H9 (cell line): Measurements from ENCODE around the gene MCRIP1. TPM values are rescaled to one million over a fixed set of nuclear protein-coding genes. Genes with fewer than 3 reads are reported as not detected.

Experiments used
- DNase-seq: peaks from one replicate; pipeline ENCODE4 v3.0.0-alpha.2; 2017
- H2AFZ ChIP-seq: one replicate; pipeline ENCODE4 v1.6.1; 2013; ENCODE audit warnings: mild to moderate bottlenecking, low read length, control low read depth, moderate library complexity
- H2AK5ac ChIP-seq: 2 replicates; pipeline ENCODE4 v1.6.1; 2013; ENCODE audit warnings: low read length, control low read depth, mixed read lengths; ENCODE audit not compliant: insufficient read length
- H2BK120ac ChIP-seq: one replicate; pipeline ENCODE4 v1.6.1; 2013; ENCODE audit warnings: low read depth, mild to moderate bottlenecking, low read length, control low read depth, inconsistent platforms; ENCODE audit not compliant: poor library complexity, severe bottlenecking
- H2BK12ac ChIP-seq: 2 replicates; pipeline ENCODE4 v1.6.1; 2013; ENCODE audit warnings: low read length, control low read depth, mixed read lengths, low read depth; ENCODE audit not compliant: insufficient read length
- H2BK15ac ChIP-seq: 2 replicates; pipeline ENCODE4 v1.6.1; 2013; ENCODE audit warnings: low read depth, low read length, control low read depth
- H2BK20ac ChIP-seq: one replicate; pipeline ENCODE4 v1.6.1; 2013; ENCODE audit warnings: low read depth, mild to moderate bottlenecking, low read length, control low read depth, inconsistent platforms; ENCODE audit not compliant: poor library complexity, severe bottlenecking
- H2BK5ac ChIP-seq: 2 replicates; pipeline ENCODE4 v1.6.1; 2013; ENCODE audit warnings: low read length, control low read depth, mixed read lengths; ENCODE audit not compliant: insufficient read length
- H3K14ac ChIP-seq: 2 replicates; pipeline ENCODE4 v1.6.1; 2013; ENCODE audit warnings: low read length, control low read depth; ENCODE audit not compliant: insufficient read depth
- H3K18ac ChIP-seq: 2 replicates; pipeline ENCODE4 v1.6.1; 2013; ENCODE audit warnings: low read depth, mild to moderate bottlenecking, mixed read lengths, low read length, control low read depth; ENCODE audit not compliant: insufficient read length
- H3K23ac ChIP-seq: 2 replicates; pipeline ENCODE4 v1.6.1; 2013; ENCODE audit warnings: low read length, control low read depth, mixed read lengths, low read depth; ENCODE audit not compliant: insufficient read length
- H3K23me2 ChIP-seq: 2 replicates; pipeline ENCODE4 v1.6.1; 2013; ENCODE audit warnings: low read depth, mild to moderate bottlenecking, mixed read lengths, low read length, control low read depth; ENCODE audit not compliant: insufficient read length, poor library complexity, severe bottlenecking
- H3K27ac ChIP-seq: 2 replicates; pipeline ENCODE4 v1.5.1; 2013; ENCODE audit warnings: low read length, control low read depth, mixed read lengths, low read depth; ENCODE audit not compliant: insufficient read length
- H3K27me3 ChIP-seq: 2 replicates; pipeline ENCODE4 v1.6.1; 2013; ENCODE audit warnings: low read length, control low read depth, inconsistent platforms; ENCODE audit not compliant: insufficient read depth
- H3K4ac ChIP-seq: 2 replicates; pipeline ENCODE4 v1.6.1; 2013; ENCODE audit warnings: low read depth, mild to moderate bottlenecking, control low read depth, inconsistent platforms, low read length, moderate library complexity
- H3K4me1 ChIP-seq: 2 replicates; pipeline ENCODE4 v1.6.1; 2013; ENCODE audit warnings: low read length, control low read depth, inconsistent platforms; ENCODE audit not compliant: insufficient read depth
- H3K4me2 ChIP-seq: 2 replicates; pipeline ENCODE4 v1.6.1; 2013; ENCODE audit warnings: low read length, control low read depth, mixed read lengths; ENCODE audit not compliant: insufficient read length, insufficient read depth
- H3K56ac ChIP-seq: 2 replicates; pipeline ENCODE4 v1.6.1; 2013; ENCODE audit warnings: low read depth, mild to moderate bottlenecking, mixed read lengths, low read length, control low read depth; ENCODE audit not compliant: insufficient read length
- H3K79me1 ChIP-seq: 2 replicates; pipeline ENCODE4 v1.6.1; 2013; ENCODE audit warnings: low read depth, mild to moderate bottlenecking, moderate library complexity, low read length, control low read depth, inconsistent platforms; ENCODE audit not compliant: insufficient read depth, poor library complexity, severe bottlenecking
- H3K79me2 ChIP-seq: 2 replicates; pipeline ENCODE4 v1.6.1; 2013; ENCODE audit warnings: low read length, control low read depth, inconsistent platforms; ENCODE audit not compliant: insufficient read depth
- H3K9ac ChIP-seq: 2 replicates; pipeline ENCODE4 v1.6.1; 2013; ENCODE audit warnings: low read length, control low read depth, mixed read lengths; ENCODE audit not compliant: insufficient read length; ENCODE audit errors: extremely low read depth
- H3K9me3 ChIP-seq: one replicate; pipeline ENCODE4 v1.6.1; 2013; ENCODE audit warnings: low read depth, low read length, inconsistent platforms; ENCODE audit not compliant: control insufficient read depth
- H3T11ph ChIP-seq: one replicate; pipeline ENCODE4 v1.6.1; 2013; ENCODE audit warnings: mild to moderate bottlenecking, low read length, control low read depth, inconsistent platforms
- H4K20me1 ChIP-seq: one replicate; pipeline ENCODE4 v1.6.1; 2013; ENCODE audit not compliant: control insufficient read depth, insufficient read length, insufficient read depth
- H4K5ac ChIP-seq: 2 replicates; pipeline ENCODE4 v1.6.1; 2013; ENCODE audit warnings: low read depth, mild to moderate bottlenecking, mixed read lengths, low read length, control low read depth; ENCODE audit not compliant: insufficient read length
- H4K8ac ChIP-seq: replicated peaks from 2 replicates; pipeline ENCODE4 v1.6.1; 2013; ENCODE audit warnings: low read length, control low read depth, mixed read lengths, low read depth; ENCODE audit not compliant: insufficient read length
- H4K91ac ChIP-seq: 2 replicates; pipeline ENCODE4 v1.6.1; 2013; ENCODE audit warnings: low read depth, mild to moderate bottlenecking, moderate library complexity, mixed read lengths, low read length, control low read depth; ENCODE audit not compliant: insufficient read length
- H3K27ac Mint-ChIP-seq, 3 experiments: 2 replicates in 2 of 3; 3 replicates in 1 of 3; pipeline ENCODE4 v1.8.0; 2020 to 2021; ENCODE audit warnings: mixed read lengths in 3 of 3, mild to moderate bottlenecking in 1 of 3, moderate library complexity in 1 of 3
- H3K27me3 Mint-ChIP-seq: 2 replicates; pipeline ENCODE4 v1.8.0; 2021; ENCODE audit warnings: low read depth, mild to moderate bottlenecking, moderate library complexity, mixed read lengths
- H3K36me3 Mint-ChIP-seq, 3 experiments: 2 replicates in 2 of 3; 3 replicates in 1 of 3; pipeline ENCODE4 v1.8.0; 2020 to 2021; ENCODE audit warnings: low read depth in 3 of 3, mixed read lengths in 3 of 3; ENCODE audit not compliant: insufficient read depth in 1 of 3
- H3K4me1 Mint-ChIP-seq, 2 experiments: 2 replicates each; pipeline ENCODE4 v1.8.0; 2020; ENCODE audit warnings: mixed read lengths in 2 of 2
- H3K4me3 Mint-ChIP-seq, 2 experiments: 2 replicates in 1 of 2; 3 replicates in 1 of 2; pipeline ENCODE4 v1.8.0; 2020 to 2021; ENCODE audit warnings: mild to moderate bottlenecking in 2 of 2, mixed read lengths in 2 of 2, moderate library complexity in 1 of 2
- H3K9me3 Mint-ChIP-seq, 2 experiments: 2 replicates in 1 of 2; 3 replicates in 1 of 2; pipeline ENCODE4 v1.8.0; 2020; ENCODE audit warnings: mild to moderate bottlenecking in 2 of 2, mixed read lengths in 2 of 2, moderate library complexity in 1 of 2
- WGBS: extraction: QIAGEN DNeasy Blood & Tissue Kit; methylation state at CpG from one replicate; pipeline ENCODE4 v1.1.7; 2013; ENCODE audit warnings: missing lambda C conversion rate, low lambda C conversion rate, mixed read lengths; ENCODE audit not compliant: insufficient read length; ENCODE audit errors: extremely low coverage; 5-methylcytosine and 5-hydroxymethylcytosine counted together
- total RNA-seq: library from RNA; stranded (reverse); gene quantifications from 2 replicates; pipeline ENCODE4 v1.2.1, GENCODE V29; 2021
- TF ChIP-seq, protein P1 (sequence below): fragments of 200-600 bp; sonication (generic); conservative IDR thresholded peaks from 3 replicates; pipeline ENCODE4 v1.8.0; 2021; ENCODE audit warnings: antibody characterized with exemption, mild to moderate bottlenecking

The MCRIP1 gene
- total RNA-seq, 1 experiment from 2014 or later = 118 TPM

DNA sequence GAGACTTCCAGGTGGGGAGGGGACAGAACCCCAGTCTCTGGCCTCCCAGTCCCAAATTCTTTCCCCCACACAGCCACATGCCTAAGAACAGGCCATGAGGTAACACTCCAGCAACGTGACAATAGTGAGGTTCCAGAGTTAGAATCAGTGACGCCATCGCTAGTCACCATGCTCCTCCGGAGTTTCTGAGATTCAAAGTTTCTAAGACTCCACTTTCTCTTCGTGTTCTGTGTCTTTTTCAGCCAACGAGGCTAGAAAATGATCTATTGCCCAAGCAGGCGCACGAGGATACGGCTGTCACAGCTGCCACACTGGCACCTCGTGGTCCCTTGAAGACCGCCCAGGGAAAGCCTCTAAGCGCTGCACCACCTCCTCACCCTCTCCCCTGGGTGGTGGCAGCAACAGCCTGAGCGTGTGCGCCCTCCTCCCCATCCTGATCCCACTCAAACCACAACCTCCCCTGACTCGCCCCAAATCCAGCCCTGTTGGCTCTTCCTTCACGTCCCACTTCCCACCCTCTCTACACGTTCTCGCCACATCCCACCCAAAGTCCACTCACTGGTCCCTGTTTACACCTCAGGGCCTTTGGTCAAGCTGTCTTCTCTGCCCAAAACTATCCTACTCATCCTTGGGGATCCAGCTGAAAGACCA, 1.0 kb downstream of the MCRIP1 start:
- Mint-ChIP-seq H3K27me3 (no peaks in the 10 kb centered on the region; the same call in 1 of the 2 replicates), H3K9me3 (no peaks in the 10 kb centered on the region), H3K4me3 (peak overlapping the region; percentile 82 to 91), H3K36me3 (peaks cover 0 to 6% (median 0%) of the 10 kb centered on the region in 3 experiments; a peak in 4 of 7 replicates), H3K4me1 (peaks cover 13 to 17% of the 10 kb centered on the region in 2 experiments), H3K27ac (peak overlapping the region in 1 of 3 experiments; percentile 50; a peak in 2 of 7 replicates)
- no peak overlapping the region for H2AFZ ChIP-seq
- H4K20me1 ChIP-seq = no peaks in the 10 kb centered on the region
- H3K9me3 ChIP-seq = no peaks in the 10 kb centered on the region
- H2AK5ac ChIP-seq = no peak overlapping the region
- H3K4me2 ChIP-seq = peak overlapping the region; percentile 69
- H3K79me2 ChIP-seq = peaks cover 6% of the 10 kb centered on the region; the same call in 1 of the 2 replicates
- H4K91ac ChIP-seq = no peak overlapping the region
- no peak overlapping the region for H3K23ac ChIP-seq
- peaks cover 17% of the 10 kb centered on the region for H3K23me2 ChIP-seq
- H3K18ac ChIP-seq = no peak overlapping the region
- no peak overlapping the region for H4K8ac ChIP-seq
- no peak overlapping the region for H2BK12ac ChIP-seq
- DNase-seq = no peak
- no CpG with 5 or more reads among the region's 18 CpGs for WGBS
- no peak overlapping the region for H3K4ac ChIP-seq
- peak overlapping the region; percentile 1 for H3K56ac ChIP-seq
- no peak overlapping the region for H2BK20ac ChIP-seq
- H3K79me1 ChIP-seq = peaks cover 7% of the 10 kb centered on the region
- no peaks in the 10 kb centered on the region for H3K27me3 ChIP-seq
- peak overlapping the region; percentile 16; the same call in 1 of the 2 replicates for H3K14ac ChIP-seq
- peak overlapping the region; percentile 70 for H3K9ac ChIP-seq
- no peak overlapping the region for H3K27ac ChIP-seq
- TF ChIP-seq, protein P1, sequence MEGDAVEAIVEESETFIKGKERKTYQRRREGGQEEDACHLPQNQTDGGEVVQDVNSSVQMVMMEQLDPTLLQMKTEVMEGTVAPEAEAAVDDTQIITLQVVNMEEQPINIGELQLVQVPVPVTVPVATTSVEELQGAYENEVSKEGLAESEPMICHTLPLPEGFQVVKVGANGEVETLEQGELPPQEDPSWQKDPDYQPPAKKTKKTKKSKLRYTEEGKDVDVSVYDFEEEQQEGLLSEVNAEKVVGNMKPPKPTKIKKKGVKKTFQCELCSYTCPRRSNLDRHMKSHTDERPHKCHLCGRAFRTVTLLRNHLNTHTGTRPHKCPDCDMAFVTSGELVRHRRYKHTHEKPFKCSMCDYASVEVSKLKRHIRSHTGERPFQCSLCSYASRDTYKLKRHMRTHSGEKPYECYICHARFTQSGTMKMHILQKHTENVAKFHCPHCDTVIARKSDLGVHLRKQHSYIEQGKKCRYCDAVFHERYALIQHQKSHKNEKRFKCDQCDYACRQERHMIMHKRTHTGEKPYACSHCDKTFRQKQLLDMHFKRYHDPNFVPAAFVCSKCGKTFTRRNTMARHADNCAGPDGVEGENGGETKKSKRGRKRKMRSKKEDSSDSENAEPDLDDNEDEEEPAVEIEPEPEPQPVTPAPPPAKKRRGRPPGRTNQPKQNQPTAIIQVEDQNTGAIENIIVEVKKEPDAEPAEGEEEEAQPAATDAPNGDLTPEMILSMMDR = no peak
- H4K5ac ChIP-seq = no peak overlapping the region
- peaks cover 3% of the 10 kb centered on the region; the same call in 1 of the 2 replicates for H3K4me1 ChIP-seq
- no peak overlapping the region for H3T11ph ChIP-seq
- no peak overlapping the region for H2BK15ac ChIP-seq
- no peak overlapping the region for H2BK120ac ChIP-seq
- H2BK5ac ChIP-seq = no peak overlapping the region
